ENCODE results near the gene PCDHGB1.
"Not testable (repeated sequence)": the region's sequence is repeated elsewhere in the genome, so short reads cannot be mapped to it uniquely, and the experiment has no call there.

PCDHGB1 gene

DNA sequence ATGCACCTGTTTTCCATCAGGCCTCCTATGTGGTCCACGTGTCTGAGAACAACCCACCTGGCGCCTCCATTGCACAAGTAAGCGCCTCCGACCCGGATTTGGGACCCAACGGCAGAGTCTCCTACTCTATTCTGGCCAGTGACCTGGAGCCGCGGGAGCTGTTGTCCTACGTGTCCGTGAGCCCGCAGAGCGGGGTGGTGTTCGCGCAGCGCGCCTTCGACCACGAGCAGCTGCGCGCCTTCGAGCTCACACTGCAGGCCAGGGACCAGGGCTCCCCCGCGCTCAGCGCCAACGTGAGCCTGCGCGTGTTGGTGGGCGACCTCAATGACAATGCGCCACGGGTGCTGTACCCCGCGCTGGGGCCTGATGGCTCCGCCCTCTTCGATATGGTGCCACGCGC is 1.7 kb downstream of the PCDHGB1 start:
- no peak for DNase-seq

DNA sequence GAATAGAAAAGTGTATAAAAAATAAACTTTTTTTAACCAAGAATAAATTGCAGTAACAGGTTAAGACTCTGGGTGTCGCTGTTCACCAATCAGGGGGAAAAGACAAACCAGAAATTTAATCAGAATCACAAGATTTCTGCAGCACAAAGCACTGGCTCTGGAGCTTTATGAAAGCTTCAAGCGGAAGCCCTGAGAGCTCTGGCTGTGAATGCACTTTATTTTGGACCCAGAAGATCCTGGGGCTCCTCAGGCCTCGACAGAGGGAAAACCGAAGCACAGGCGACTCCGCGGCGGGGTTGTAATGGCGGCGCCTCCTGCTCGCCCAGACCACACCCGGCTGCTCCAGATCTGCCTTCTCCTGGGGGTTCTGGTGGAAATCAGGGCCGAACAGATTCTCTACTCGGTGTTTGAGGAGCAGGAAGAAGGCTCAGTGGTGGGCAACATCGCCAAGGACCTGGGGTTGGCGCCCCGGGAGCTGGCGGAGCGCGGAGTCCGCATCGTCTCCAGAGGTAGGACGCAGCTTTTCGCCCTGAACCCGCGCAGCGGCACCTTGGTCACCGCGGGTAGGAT is 5.1 kb downstream of the PCDHGB1 start, which contains the start of gene PCDHGA4:
Gene PCDHGA4, plus strand, starts transcription at position 122 of the 570 bp plus-strand sequence. Its CDS starts 87 bp downstream, at position 209.
- DNase-seq: no peak

GRCh38 chr5:141355641-141356040 is 5.7 kb downstream of the PCDHGB1 start:
- no peak for DNase-seq

DNA sequence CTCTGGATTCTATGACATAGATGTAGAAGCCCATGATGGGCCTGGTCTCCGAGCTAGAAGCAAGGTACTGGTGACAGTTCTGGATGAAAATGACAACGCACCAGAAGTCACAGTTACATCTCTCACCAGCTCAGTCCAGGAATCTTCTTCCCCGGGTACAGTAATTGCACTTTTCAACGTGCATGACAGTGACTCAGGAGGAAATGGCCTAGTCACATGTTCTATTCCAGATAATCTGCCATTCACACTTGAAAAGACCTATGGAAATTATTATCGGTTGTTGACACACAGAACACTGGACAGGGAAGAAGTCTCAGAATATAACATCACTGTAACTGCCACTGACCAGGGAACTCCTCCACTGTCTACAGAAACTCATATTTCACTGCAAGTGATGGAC is 6.2 kb downstream of the PCDHGB1 start:
- no peak for DNase-seq

- DNase-seq: no peak
Observed at GRCh38 chr5:141356950-141357349, 7.1 kb downstream of the PCDHGB1 start.

DNA sequence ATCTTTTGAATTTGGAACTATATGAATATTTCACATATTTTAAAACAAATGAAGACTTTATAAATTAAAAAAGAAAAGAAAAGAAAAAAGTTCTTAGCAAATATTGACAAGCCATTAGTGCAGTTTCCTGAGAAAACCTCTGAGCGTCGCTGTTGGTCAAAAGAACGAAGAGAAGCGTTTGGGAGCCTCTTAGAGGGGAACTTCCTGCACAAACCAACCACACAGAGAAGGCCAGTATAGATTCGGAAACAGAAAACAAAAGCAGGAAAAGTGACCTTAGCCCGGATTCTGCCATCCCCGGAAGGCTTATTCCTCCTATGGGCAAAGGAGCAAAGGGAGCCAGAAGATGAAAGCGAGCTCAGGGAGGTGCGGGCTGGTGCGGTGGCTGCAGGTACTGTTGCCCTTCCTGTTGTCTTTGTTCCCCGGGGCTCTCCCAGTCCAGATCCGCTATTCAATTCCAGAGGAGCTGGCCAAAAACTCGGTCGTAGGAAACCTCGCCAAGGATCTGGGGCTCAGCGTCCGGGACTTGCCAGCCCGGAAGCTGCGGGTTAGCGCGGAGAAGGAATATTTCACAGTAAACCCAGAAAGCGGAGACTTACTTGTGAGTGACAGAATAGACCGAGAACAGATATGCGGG is 10.0 kb downstream of the PCDHGB1 start, which contains the start of gene PCDHGB2:
Gene PCDHGB2, plus strand, starts transcription at position 205 of the 637 bp plus-strand sequence. Its CDS starts 142 bp downstream, at position 347.
- DNase-seq: no peak

GRCh38 chr5:141360685-141361084 is 10.8 kb downstream of the PCDHGB1 start:
- no peak for DNase-seq

- DNase-seq: no peak
Observed at GRCh38 chr5:141362719-141363118, 12.8 kb downstream of the PCDHGB1 start.

DNA sequence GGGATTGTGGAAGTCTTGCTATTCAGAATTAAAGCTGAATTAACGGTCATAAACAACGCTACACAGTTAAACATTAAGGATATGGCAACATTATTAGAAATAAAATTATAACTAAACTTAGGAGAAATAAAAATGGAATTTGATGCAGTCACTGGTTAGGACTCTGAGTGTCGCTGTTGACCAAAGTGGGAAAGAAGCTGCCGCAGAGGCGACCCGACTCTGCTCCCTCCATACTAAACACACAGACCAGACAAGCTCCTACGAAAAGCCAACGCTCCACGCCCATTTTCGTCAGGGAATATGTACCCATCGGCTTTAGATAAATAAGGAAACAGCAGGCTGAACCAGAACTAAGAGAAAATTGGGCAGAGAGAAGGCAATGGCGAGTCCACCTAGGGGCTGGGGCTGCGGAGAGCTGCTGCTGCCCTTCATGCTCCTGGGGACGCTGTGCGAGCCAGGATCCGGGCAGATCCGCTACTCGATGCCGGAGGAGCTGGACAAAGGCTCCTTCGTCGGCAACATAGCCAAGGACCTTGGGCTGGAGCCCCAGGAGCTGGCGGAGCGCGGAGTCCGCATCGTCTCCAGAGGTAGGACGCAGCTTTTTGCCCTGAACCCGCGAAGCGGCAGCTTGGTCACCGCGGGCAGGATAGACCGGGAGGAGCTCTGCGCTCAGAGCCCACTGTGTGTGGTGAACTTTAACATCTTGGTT is 14.2 kb downstream of the PCDHGB1 start, which contains the start of gene PCDHGA5:
Gene PCDHGA5, plus strand, starts transcription at position 211 of the 709 bp plus-strand sequence. Its CDS starts 169 bp downstream, at position 380.
- DNase-seq: no peak

- no peak for DNase-seq
Observed at GRCh38 chr5:141366016-141366896, 16.4 kb downstream of the PCDHGB1 start.

DNA sequence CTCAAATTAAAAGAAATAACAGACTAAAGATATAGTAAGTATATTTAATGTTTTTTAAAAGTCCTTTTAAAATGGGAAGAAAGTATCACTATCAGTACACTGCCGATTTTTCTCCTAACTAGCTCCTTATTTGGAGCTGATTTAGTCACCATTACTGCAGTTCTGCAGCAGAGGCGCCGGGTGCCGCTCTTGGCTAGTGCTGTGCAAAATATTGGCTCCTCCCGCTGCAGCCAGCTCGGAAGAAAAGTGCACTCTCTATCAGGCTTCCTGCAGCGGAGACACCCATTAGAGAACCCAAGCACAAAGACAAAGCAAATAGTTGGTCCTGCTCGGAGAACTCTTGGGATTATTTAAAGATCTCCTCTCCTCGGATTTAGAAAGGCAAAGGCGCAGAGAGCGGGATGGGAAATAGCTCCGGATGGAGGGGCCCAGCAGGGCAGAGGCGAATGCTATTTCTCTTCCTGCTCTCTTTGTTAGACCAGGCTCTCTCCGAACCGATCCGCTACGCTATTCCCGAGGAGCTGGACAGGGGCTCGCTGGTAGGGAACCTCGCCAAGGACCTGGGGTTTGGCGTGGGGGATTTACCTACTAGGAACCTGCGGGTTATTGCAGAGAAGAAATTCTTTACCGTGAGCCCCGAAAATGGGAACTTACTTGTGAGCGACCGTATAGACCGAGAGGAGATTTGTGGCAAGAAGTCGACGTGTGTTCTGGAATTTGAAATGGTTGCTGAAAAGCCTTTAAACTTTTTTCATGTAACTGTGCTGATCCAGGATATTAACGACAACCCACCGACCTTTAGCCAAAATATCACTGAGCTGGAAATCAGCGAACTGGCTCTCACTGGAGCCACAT is 20.3 kb downstream of the PCDHGB1 start, which contains the start of gene PCDHGB3:
Gene PCDHGB3, plus strand, starts transcription at position 249 of the 855 bp plus-strand sequence. Its CDS starts 153 bp downstream, at position 402.
- no peak for DNase-seq

GRCh38 chr5:141371572-141372475 is 21.9 kb downstream of the PCDHGB1 start:
- DNase-seq: no peak

DNA sequence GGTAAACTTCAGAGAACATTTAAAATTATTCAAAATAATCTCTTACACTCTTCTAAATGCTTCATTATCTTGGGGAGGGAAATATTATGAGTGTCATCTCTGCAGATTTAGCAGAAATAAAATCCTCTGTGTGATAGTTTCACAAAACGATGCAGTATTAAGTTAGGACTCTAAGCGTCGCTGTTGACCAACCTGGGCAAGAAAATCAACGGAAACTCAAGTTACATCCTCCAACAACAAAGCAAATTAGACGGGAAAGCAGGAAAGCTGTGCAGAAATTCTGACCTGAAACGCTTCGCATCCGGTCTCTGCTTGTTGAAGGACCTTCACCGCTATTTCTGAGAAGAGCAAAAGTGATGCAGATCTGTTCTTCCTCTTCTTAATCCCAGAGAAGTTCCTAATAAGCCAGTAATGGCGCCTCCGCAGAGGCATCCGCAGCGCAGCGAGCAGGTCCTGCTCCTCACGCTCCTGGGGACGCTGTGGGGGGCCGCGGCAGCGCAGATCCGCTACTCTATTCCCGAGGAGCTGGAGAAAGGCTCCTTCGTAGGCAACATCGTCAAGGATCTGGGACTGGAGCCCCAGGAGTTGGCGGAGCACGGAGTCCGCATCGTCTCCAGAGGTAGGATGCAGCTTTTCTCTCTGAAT is 23.9 kb downstream of the PCDHGB1 start, which contains the start of gene PCDHGA6:
Gene PCDHGA6, plus strand, starts transcription at position 219 of the 645 bp plus-strand sequence. Its CDS starts 193 bp downstream, at position 412.
- DNase-seq: no peak

GRCh38 chr5:141374627-141375026 is 24.7 kb downstream of the PCDHGB1 start:
- DNase-seq: no peak

GRCh38 chr5:141375444-141376155 is 25.7 kb downstream of the PCDHGB1 start:
- not testable (repeated sequence) for DNase-seq

DNA sequence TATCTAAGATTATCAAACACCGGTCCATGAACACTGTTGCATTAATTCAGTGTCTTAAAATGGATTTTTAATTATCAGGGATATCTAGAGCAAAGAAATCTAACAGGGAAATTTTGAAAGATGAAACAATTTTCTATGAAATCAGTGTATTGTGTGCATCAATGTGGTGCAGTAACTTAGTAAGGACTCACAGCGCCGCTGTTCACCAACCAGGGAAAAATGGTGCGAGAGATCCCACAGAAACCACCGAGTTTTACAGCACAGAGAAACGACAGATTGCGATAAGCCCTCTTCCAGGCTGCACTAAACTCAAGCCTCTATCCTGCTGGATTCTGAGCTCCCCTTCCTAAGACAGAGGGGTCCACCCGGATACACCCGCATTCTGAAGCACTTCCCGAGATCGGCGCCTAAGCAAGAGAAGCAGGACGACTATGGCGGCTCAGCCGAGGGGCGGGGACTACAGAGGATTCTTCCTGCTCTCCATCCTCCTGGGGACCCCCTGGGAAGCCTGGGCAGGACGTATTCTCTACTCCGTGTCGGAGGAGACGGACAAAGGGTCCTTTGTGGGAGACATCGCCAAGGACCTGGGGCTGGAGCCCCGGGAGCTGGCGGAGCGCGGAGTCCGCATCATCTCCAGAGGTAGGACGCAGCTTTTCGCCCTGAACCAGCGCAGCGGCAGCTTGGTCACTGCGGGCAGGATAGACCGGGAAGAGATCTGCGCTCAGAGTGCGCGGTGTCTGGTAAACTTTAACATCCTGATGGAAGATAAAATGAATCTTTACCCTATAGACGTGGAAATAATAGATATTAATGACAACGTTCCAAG is 32.8 kb downstream of the PCDHGB1 start, which contains the start of gene PCDHGA7:
Gene PCDHGA7, plus strand, starts transcription at position 274 of the 826 bp plus-strand sequence. Its CDS starts 158 bp downstream, at position 432.
- DNase-seq: no peak

GRCh38 chr5:141383345-141383744 is 33.4 kb downstream of the PCDHGB1 start:
- DNase-seq: no peak
